ENCODE measurements around the gene DLK1.

DLK1 gene

GRCh38 chr14:100713705-100714104 lies 13.0 kb upstream of the DLK1 start:
- TF ChIP-seq ZFX (IDR thresholded peaks at IDR 0.05; ENCODE audit: borderline replicate concordance) = no peak
- TF ChIP-seq, protein P1, sequence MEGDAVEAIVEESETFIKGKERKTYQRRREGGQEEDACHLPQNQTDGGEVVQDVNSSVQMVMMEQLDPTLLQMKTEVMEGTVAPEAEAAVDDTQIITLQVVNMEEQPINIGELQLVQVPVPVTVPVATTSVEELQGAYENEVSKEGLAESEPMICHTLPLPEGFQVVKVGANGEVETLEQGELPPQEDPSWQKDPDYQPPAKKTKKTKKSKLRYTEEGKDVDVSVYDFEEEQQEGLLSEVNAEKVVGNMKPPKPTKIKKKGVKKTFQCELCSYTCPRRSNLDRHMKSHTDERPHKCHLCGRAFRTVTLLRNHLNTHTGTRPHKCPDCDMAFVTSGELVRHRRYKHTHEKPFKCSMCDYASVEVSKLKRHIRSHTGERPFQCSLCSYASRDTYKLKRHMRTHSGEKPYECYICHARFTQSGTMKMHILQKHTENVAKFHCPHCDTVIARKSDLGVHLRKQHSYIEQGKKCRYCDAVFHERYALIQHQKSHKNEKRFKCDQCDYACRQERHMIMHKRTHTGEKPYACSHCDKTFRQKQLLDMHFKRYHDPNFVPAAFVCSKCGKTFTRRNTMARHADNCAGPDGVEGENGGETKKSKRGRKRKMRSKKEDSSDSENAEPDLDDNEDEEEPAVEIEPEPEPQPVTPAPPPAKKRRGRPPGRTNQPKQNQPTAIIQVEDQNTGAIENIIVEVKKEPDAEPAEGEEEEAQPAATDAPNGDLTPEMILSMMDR (IDR thresholded peaks at IDR 0.05) = no peak
- H3K27ac ChIP-seq = no peak overlapping the region

- no peak for TF ChIP-seq ZFX (IDR thresholded peaks at IDR 0.05; ENCODE audit: borderline replicate concordance)
- TF ChIP-seq, protein P1 (IDR thresholded peaks at IDR 0.05) = no peak
- no peak overlapping the region for H3K27ac ChIP-seq
These were observed 12.3 kb upstream of the DLK1 start for GRCh38 chr14:100714258-100714892.

- TF ChIP-seq ZFX (IDR thresholded peaks at IDR 0.05; ENCODE audit: borderline replicate concordance) = no peak
- TF ChIP-seq, protein P1 (IDR thresholded peaks at IDR 0.05) = no peak
- no peak overlapping the region for H3K27ac ChIP-seq
These were observed 11.4 kb upstream of the DLK1 start for GRCh38 chr14:100715332-100715731.

- TF ChIP-seq, protein P1 (IDR thresholded peaks at IDR 0.05) = no peak
- TF ChIP-seq ZFX (IDR thresholded peaks at IDR 0.05; ENCODE audit: borderline replicate concordance) = no peak
- no peak overlapping the region for H3K27ac ChIP-seq
These were observed 10.9 kb upstream of the DLK1 start for GRCh38 chr14:100715803-100716202.

DNA sequence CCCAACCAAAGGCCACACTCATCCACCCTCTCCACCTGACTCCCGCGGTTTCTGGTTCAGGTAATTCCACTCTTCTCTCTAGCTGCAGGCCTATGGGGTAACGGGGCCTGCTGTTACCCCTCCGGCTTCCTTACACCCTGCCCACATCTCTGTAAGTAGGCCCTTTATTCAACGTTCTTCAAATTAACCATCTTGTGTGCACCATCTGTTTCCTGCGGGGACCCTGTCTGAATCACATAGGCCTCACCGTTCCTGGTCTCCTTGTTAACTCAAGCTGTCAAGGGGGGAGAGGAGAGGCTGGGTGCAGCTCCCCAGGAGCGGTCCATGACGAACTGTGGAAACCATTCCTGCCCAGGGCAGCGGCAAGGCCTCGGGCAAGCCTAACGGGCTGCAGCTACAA lies 9.3 kb upstream of the DLK1 start:
- H3K27ac ChIP-seq = no peak overlapping the region
- TF ChIP-seq, protein P1 (IDR thresholded peaks at IDR 0.05) = no peak
- TF ChIP-seq ZFX (IDR thresholded peaks at IDR 0.05; ENCODE audit: borderline replicate concordance) = no peak

- no peak overlapping the region for H3K27ac ChIP-seq
- TF ChIP-seq, protein P1 (IDR thresholded peaks at IDR 0.05) = no peak
- TF ChIP-seq ZFX (IDR thresholded peaks at IDR 0.05; ENCODE audit: borderline replicate concordance) = no peak
These were observed 6.6 kb upstream of the DLK1 start for GRCh38 chr14:100719976-100720520.

DNA sequence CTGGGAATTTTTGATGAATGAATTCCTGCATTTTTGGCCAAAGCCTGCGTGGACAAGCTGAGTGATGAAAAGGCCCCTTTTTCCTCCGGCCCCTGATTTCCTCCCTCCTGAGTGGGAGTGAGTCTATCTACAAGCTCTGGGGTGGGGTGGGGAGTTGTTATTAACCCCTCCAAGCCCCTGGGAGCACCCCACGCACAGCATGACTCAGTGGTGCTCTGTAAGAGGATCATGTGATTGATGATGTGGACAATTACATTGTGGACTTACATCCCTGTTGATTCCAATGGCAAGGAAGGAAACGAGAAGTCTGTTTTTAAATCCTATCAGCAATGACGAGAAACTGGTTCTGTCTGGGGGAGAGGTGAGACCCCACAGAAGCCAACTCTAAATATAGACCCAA lies 5.1 kb upstream of the DLK1 start:
- TF ChIP-seq ZFX (IDR thresholded peaks at IDR 0.05; ENCODE audit: borderline replicate concordance) = no peak
- TF ChIP-seq, protein P1 (IDR thresholded peaks at IDR 0.05) = no peak
- no peak overlapping the region for H3K27ac ChIP-seq
